Panc1 (cell line): ENCODE data around the gene ATP6V0E2.

Source experiments
- CTCF ChIP-seq: fragments of 450-650 bp; IDR thresholded peaks from 2 replicates; pipeline ENCODE4 v1.5.1; 2017; ENCODE audit warnings: mild to moderate bottlenecking
- POLR2AphosphoS5 ChIP-seq: IDR thresholded peaks from 2 replicates; pipeline ENCODE4 v1.6.1; 2012; ENCODE audit warnings: mild to moderate bottlenecking, low read depth, low read length, moderate library complexity
- REST ChIP-seq, 2 experiments: IDR thresholded peaks; 2 replicates each; pipeline ENCODE4 v1.6.1; 2011 to 2012; ENCODE audit warnings: low read depth in 2 of 2, control low read depth in 1 of 2, low read length in 1 of 2, mild to moderate bottlenecking in 1 of 2, moderate library complexity in 1 of 2; ENCODE audit not compliant: insufficient read depth in 1 of 2
- SIN3A ChIP-seq: IDR thresholded peaks from 2 replicates; pipeline ENCODE4 v1.6.1; 2012; ENCODE audit warnings: low read depth, mild to moderate bottlenecking, low read length, moderate library complexity, borderline replicate concordance; ENCODE audit not compliant: insufficient read depth
- TCF7L2 ChIP-seq: IDR thresholded peaks from 2 replicates; pipeline ENCODE4 v1.6.1; 2011; ENCODE audit warnings: mild to moderate bottlenecking, low read depth, low read length, inconsistent platforms

- TF ChIP-seq POLR2AphosphoS5 (no peak), REST (IDR thresholded peaks at IDR 0.05; ENCODE audit: insufficient read depth in 1 of 2, low read depth in 2 of 2, low read length in 1 of 2) (no peak), CTCF (no peak), SIN3A (no peak), TCF7L2 (no peak)
These were observed 30.2 kb upstream of the ATP6V0E2 start for GRCh38 chr7:149843566-149843965.
